Stimulated activated CD8-positive, alpha-beta memory T cell treated with anti-CD3 and anti-CD28 coated beads, Interleukin-7, amount 100 ng/mL, for 1 hour (primary cell): ENCODE data around the gene CENPW.

Source experiments
- DNase-seq, 2 donors: peaks; one replicate each; pipeline ENCODE4 v3.0.0-alpha.2; 2020; ENCODE audit warnings: low read depth in 2 of 2

The CENPW gene

GRCh38 chr6:126373344-126373743 is 33.4 kb downstream of the CENPW start:
- no peak for DNase-seq

- DNase-seq, result no peak
These were observed 34.5 kb downstream of the CENPW start for GRCh38 chr6:126374372-126374771.

DNA sequence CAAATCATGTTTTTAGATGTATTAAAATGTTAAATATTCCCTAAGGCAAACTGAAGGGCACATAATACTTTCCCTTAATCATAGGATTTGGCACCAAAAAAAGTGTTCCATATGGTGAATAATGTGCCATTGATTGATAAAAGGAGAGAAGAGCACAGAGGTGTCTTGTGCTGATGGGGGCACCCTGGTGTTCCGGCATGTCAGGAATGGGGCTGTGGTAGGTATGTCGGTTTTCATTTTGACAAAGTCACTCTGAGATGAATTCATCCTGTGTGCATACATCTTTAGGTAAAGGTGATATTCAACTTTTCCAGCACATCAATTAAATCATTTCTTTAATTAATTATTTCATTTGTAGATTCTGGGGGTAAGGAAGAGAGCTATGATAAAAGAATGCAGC is 36.8 kb downstream of the CENPW start:
- no peak for DNase-seq

DNA sequence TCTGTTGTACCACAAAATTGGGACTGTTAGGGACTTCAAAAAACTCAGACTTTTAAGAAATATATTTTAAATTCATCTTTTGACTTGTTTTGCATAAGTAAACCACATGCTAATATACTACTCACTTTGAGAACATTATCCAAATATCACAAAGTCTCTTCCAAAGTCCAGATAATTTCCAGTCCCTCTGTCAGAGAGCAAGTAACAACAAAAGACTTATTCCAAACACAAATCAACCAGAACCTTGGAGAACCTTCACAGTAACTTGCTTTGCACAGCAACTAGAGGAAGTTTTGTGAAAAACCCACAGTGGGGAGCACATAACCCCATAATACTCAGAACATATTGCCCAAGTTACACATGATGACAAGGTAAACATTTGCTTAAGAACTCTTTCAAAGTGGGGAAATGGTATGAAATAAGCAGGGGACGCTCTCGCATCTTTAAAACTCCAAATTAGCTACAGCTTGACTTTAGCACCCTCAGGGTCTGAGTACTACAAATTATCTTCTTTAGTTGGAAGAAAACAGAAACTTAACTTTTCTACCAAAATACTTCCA is 37.8 kb downstream of the CENPW start:
- DNase-seq, result no peak

DNA sequence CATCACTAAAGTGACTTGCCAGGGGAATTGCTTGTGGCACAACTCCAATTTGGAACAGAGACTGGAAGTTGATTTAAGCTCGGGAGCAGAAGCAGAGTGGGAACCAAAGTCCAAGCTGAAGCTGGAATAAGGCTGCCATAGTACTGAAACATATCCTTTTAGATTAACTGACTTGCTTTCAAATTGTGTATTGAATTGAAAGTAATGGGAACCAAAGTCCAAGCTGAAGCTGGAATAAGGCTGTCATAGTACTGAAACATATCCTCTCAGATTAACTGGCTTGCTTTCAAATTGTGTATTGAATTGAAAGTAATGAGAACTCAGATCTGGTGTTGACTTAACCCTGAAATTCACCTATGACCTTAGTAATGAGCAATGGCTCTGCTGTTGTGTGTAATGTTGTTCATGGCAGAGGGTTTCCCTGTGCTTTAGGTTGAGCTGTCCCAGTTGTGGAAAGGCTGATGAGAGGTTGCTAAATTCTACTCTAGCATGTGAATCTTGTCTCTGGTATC is 40.2 kb downstream of the CENPW start:
- DNase-seq, result no peak

DNA sequence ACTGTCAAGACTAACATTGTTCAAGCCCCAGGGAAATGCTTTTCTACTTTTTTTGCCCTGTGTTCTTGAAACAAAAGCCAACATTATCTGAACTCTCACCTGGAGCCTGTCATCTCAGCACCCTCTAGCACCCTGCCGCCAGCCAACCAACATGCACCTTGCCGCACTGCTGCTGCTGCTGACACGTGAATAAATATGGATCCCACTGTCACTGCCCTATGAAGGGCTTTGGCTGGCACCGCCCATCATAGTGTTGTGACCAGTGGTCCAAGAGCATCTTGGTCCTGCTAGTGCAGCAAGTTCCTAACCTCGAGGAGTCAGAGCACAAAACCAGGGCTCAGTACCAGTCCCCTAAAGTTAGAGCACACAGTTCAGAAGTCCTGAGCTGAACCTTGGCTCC is 41.6 kb downstream of the CENPW start:
- no peak for DNase-seq

DNA sequence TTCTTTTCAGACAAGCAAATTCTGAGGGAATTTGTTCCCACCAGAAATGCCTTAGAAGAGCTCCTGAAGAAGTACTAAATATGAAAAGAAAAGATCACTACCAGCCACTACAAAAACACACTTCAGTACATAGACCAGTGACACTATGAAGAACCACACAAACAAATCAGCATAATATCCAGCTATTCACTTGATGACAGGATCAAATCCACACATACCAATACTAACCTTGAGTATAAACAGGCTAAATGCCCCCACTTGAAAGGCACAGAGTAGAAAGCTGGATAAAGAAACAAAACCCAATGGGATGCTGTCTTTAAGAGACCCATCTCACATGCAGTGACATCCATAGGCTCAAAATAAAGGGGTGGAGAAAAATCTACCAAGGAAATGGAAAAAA is 43.3 kb downstream of the CENPW start:
- no peak for DNase-seq

- DNase-seq, result no peak
These were observed 45.6 kb downstream of the CENPW start for GRCh38 chr6:126385536-126385935.

DNA sequence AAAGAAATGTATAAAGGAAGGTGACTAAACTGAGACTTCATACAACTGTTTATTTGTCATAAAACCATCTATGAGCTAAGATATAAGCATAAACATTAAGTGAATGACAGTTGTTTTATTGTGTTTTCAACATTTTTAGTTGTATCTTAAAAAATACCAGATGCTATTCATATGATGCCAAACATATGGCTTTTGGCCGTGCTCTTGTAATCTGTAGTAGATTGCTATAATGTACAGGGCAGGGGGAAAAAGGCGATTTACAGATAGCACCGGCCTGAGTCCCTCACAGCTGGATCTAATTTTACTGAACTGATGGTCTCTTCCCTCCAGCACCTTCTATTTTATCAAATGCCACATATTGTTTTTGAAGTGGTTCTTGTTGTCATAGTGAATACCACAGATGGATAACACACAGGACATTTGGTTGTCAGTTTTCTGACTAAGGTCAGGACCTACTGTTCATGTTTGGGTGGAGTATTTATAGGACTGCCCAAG is 48.2 kb downstream of the CENPW start:
- no peak for DNase-seq

- no peak for DNase-seq
These were observed 56.2 kb downstream of the CENPW start for GRCh38 chr6:126396131-126396530.
